Naive thymus-derived CD4-positive, alpha-beta T cell (primary cell): ENCODE results near the gene EPAS1. TPM values are rescaled to one million over a fixed set of nuclear protein-coding genes. Genes with fewer than 3 reads are reported as not detected.

Experiments
- ATAC-seq: fragments of 150-1000 bp; cut with Tn5 transposase; 2 replicates; pipeline ENCODE4 v1.10.0; 2021; ENCODE audit warnings: mild to moderate bottlenecking, moderate library complexity
- CTCF ChIA-PET: fragments of 350-600 bp; sonication (Branson Sonifier 250); formaldehyde crosslinking; loops from one replicate; lab custom pipeline; 2021; ENCODE audit warnings: antibody characterized with exemption; lab: Charles Lee
- POLR2A ChIA-PET: fragments of 350-600 bp; sonication (Branson Sonifier 250); formaldehyde crosslinking; loops from one replicate; lab custom pipeline; 2021; ENCODE audit warnings: antibody characterized with exemption, inconsistent platforms; lab: Charles Lee
- DNase-seq, 9 donors: peaks; one replicate each; pipeline versions ENCODE4 v3.0.0 to v3.0.0-alpha.2; 2020 to 2022; ENCODE audit warnings: mixed read lengths in 1 of 9
- H3K27ac ChIP-seq: one replicate; pipeline ENCODE4 v1.7.0; 2013; ENCODE audit warnings: mild to moderate bottlenecking, low read depth, low read length, moderate library complexity
- H3K27me3 ChIP-seq, 2 donors: one replicate each; pipeline ENCODE4 v1.7.0; 2013; ENCODE audit warnings: low read length in 2 of 2, mild to moderate bottlenecking in 2 of 2, moderate library complexity in 2 of 2; ENCODE audit not compliant: control insufficient read depth in 2 of 2, insufficient read depth in 2 of 2
- H3K36me3 ChIP-seq, 3 experiments: 1 replicate in 2 of 3; 2 replicates in 1 of 3; pipeline ENCODE4 v1.7.0; 2013; ENCODE audit warnings: low read length in 3 of 3, mild to moderate bottlenecking in 3 of 3, moderate library complexity in 1 of 3; ENCODE audit not compliant: insufficient read depth in 3 of 3, control insufficient read depth in 2 of 3
- H3K4me1 ChIP-seq, 2 donors: one replicate each; pipeline ENCODE4 v1.7.0; 2013; ENCODE audit warnings: low read length in 2 of 2, mild to moderate bottlenecking in 2 of 2, moderate library complexity in 1 of 2; ENCODE audit not compliant: control insufficient read depth in 2 of 2, insufficient read depth in 2 of 2
- H3K4me3 ChIP-seq: 2 replicates; pipeline ENCODE4 v1.7.0; 2013; ENCODE audit warnings: mild to moderate bottlenecking, low read length
- H3K9me3 ChIP-seq, 3 experiments: 1 replicate in 2 of 3; 2 replicates in 1 of 3; pipeline ENCODE4 v1.7.0; 2013; ENCODE audit warnings: low read length in 3 of 3; ENCODE audit not compliant: control insufficient read depth in 2 of 3
- H3K27ac Mint-ChIP-seq, 9 donors: one replicate each; pipeline ENCODE4 v1.8.0; 2020 to 2022; ENCODE audit warnings: mixed read lengths in 9 of 9, mild to moderate bottlenecking in 8 of 9, moderate library complexity in 5 of 9, inconsistent platforms in 2 of 9
- H3K27me3 Mint-ChIP-seq, 5 donors: one replicate each; pipeline ENCODE4 v1.8.0; 2021 to 2022; ENCODE audit warnings: mixed read lengths in 5 of 5, mild to moderate bottlenecking in 1 of 5
- H3K36me3 Mint-ChIP-seq, 5 donors: one replicate each; pipeline ENCODE4 v1.8.0; 2020 to 2022; ENCODE audit warnings: mixed read lengths in 5 of 5, mild to moderate bottlenecking in 3 of 5, inconsistent platforms in 1 of 5
- H3K4me1 Mint-ChIP-seq, 7 donors: one replicate each; pipeline ENCODE4 v1.8.0; 2020 to 2022; ENCODE audit warnings: mixed read lengths in 7 of 7, mild to moderate bottlenecking in 3 of 7, inconsistent platforms in 1 of 7
- H3K4me3 Mint-ChIP-seq, 10 donors: one replicate each; pipeline ENCODE4 v1.8.0; 2020 to 2022; ENCODE audit warnings: mild to moderate bottlenecking in 10 of 10, mixed read lengths in 10 of 10, moderate library complexity in 6 of 10, inconsistent platforms in 2 of 10
- H3K9me3 Mint-ChIP-seq, 11 donors: one replicate each; pipeline ENCODE4 v1.8.0; 2020 to 2022; ENCODE audit warnings: mixed read lengths in 11 of 11, mild to moderate bottlenecking in 4 of 11, inconsistent platforms in 1 of 11, moderate library complexity in 1 of 11
- intact Hi-C, 2 donors: fragments of 100-400 bp; cut with micrococcal nuclease; formaldehyde crosslinking; loops; one replicate each; pipeline ENCODE4 v1.15.1; 2023
- polyA plus RNA-seq, 2 donors: library from polyadenylated mRNA; unstranded; fragments of 300-500 nt; fragmentation: Illumina TruSeq; gene quantifications; one replicate each; pipeline ENCODE4 v1.2.3, GENCODE V29; 2021
- total RNA-seq, 6 experiments: library from RNA in 5 of 6; stranded (reverse) in 5 of 6; gene quantifications; 1 replicate in 5 of 6; 2 replicates in 1 of 6; pipeline ENCODE4 v1.2.3 and lab custom pipeline; 2021 to 2026

Gene EPAS1
- total and polyA plus RNA-seq, 7 experiments from 2014 or later = 0.18 to 17.0 (median 4.7) TPM; not detected in 1

- no peaks in the 10 kb centered on the region for H3K36me3 ChIP-seq
- H3K4me1 Mint-ChIP-seq = no peaks in the 10 kb centered on the region
- H3K4me3 ChIP-seq = no peak overlapping the region
- H3K27ac ChIP-seq = no peak overlapping the region
- H3K9me3 ChIP-seq = no peaks in the 10 kb centered on the region
- ATAC-seq (no peak), DNase-seq (peak in 1 of 9 donors; percentile 15)
- no peaks in the 10 kb centered on the region for H3K4me1 ChIP-seq
- no peaks in the 10 kb centered on the region for H3K36me3 Mint-ChIP-seq
- no peaks in the 10 kb centered on the region for H3K9me3 Mint-ChIP-seq
- no peak overlapping the region for H3K4me3 Mint-ChIP-seq
- ChIA-PET POLR2A (no interaction called here), CTCF (interaction anchor here (1.3 kb wide), 1 partner anchor 11 kb away, joined by 3 read pairs; no protein-coding TSS in a partner anchor)
- H3K27me3 ChIP-seq = no peaks in the 10 kb centered on the region
- H3K27ac Mint-ChIP-seq = no peak overlapping the region
- intact Hi-C loops = no loop called here
- H3K27me3 Mint-ChIP-seq = no peaks in the 10 kb centered on the region
Observed at GRCh38 chr2:46377666-46378560, 80.7 kb downstream of the EPAS1 start.

GRCh38 chr2:46378616-46379015, 81.4 kb downstream of the EPAS1 start:
- H3K27ac Mint-ChIP-seq = no peak overlapping the region

GRCh38 chr2:46379213-46380037, 82.2 kb downstream of the EPAS1 start:
- H3K4me3 ChIP-seq = no peak overlapping the region
- H3K36me3 ChIP-seq = no peaks in the 10 kb centered on the region
- POLR2A ChIA-PET = no interaction called here
- Mint-ChIP-seq H3K36me3 (no peaks in the 10 kb centered on the region), H3K27ac (no peak overlapping the region), H3K4me1 (no peaks in the 10 kb centered on the region), H3K4me3 (no peak overlapping the region), H3K27me3 (no peaks in the 10 kb centered on the region), H3K9me3 (no peaks in the 10 kb centered on the region)
- ATAC-seq (no peak), DNase-seq (peak in 1 of 9 donors; percentile 2)
- intact Hi-C loops = no loop called here
- no peaks in the 10 kb centered on the region for H3K9me3 ChIP-seq
- H3K27me3 ChIP-seq = no peaks in the 10 kb centered on the region
- no peak overlapping the region for H3K27ac ChIP-seq
- no peaks in the 10 kb centered on the region for H3K4me1 ChIP-seq
- CTCF ChIA-PET = interaction anchor here (1.3 kb wide), 1 partner anchor 13 kb away, joined by 3 read pairs; no protein-coding TSS in a partner anchor

More at GRCh38 chr2:46378616-46379015, 81.4 kb downstream of the EPAS1 start:
- H3K4me3 Mint-ChIP-seq = no peak overlapping the region
- no peaks in the 10 kb centered on the region for H3K9me3 Mint-ChIP-seq
- no peaks in the 10 kb centered on the region for H3K36me3 Mint-ChIP-seq
- H3K36me3 ChIP-seq = no peaks in the 10 kb centered on the region
- no peak overlapping the region for H3K4me3 ChIP-seq
- H3K4me1 Mint-ChIP-seq = no peaks in the 10 kb centered on the region
- H3K9me3 ChIP-seq = no peaks in the 10 kb centered on the region
- H3K4me1 ChIP-seq = no peaks in the 10 kb centered on the region
- ChIA-PET POLR2A (no interaction called here), CTCF (interaction anchor here (1.3 kb wide), 1 partner anchor 12 kb away, joined by 3 read pairs; no protein-coding TSS in a partner anchor)
- no peak for ATAC-seq
- intact Hi-C loops = no loop called here
- H3K27ac ChIP-seq = no peak overlapping the region
- H3K27me3 ChIP-seq = no peaks in the 10 kb centered on the region
- H3K27me3 Mint-ChIP-seq = no peaks in the 10 kb centered on the region
- no peak for DNase-seq

GRCh38 chr2:46380038-46380940, 83.1 kb downstream of the EPAS1 start:
- intact Hi-C loops = no loop called here
- Histone ChIP-seq H3K36me3 (no peaks in the 10 kb centered on the region), H3K27me3 (no peaks in the 10 kb centered on the region), H3K4me3 (no peak overlapping the region), H3K27ac (no peak overlapping the region), H3K9me3 (no peaks in the 10 kb centered on the region), H3K4me1 (no peaks in the 10 kb centered on the region)
- Mint-ChIP-seq H3K36me3 (no peaks in the 10 kb centered on the region), H3K4me1 (no peaks in the 10 kb centered on the region), H3K4me3 (no peak overlapping the region), H3K9me3 (no peaks in the 10 kb centered on the region), H3K27me3 (no peaks in the 10 kb centered on the region), H3K27ac (no peak overlapping the region)
- CTCF ChIA-PET = interaction anchor here (0.9 to 1.4 kb wide), 2 partner anchors 8 to 12 kb away, joined by 3 to 6 read pairs; no protein-coding TSS in a partner anchor
- no peak for ATAC-seq
- POLR2A ChIA-PET = no interaction called here
- peak in 1 of 9 donors; percentile 16 for DNase-seq

GRCh38 chr2:46381263-46381849, 84.1 kb downstream of the EPAS1 start:
- Mint-ChIP-seq H3K27ac (peak overlapping the region in 1 of 9 donors; percentile 3), H3K4me1 (no peaks in the 10 kb centered on the region), H3K27me3 (no peaks in the 10 kb centered on the region), H3K4me3 (no peak overlapping the region), H3K36me3 (no peaks in the 10 kb centered on the region), H3K9me3 (no peaks in the 10 kb centered on the region)
- ATAC-seq (no peak), DNase-seq (peak in 1 of 9 donors; percentile 17)
- CTCF ChIA-PET = interaction anchor here (1.4 kb wide), 1 partner anchor 11 kb away, joined by 6 read pairs; no protein-coding TSS in a partner anchor
- no peak overlapping the region for H3K4me3 ChIP-seq
- no peaks in the 10 kb centered on the region for H3K4me1 ChIP-seq
- no peak overlapping the region for H3K27ac ChIP-seq
- no peaks in the 10 kb centered on the region for H3K9me3 ChIP-seq
- intact Hi-C loops = no loop called here
- H3K36me3 ChIP-seq = no peaks in the 10 kb centered on the region
- no peaks in the 10 kb centered on the region for H3K27me3 ChIP-seq
- POLR2A ChIA-PET = no interaction called here

GRCh38 chr2:46381871-46382270, 84.7 kb downstream of the EPAS1 start:
- H3K36me3 Mint-ChIP-seq = no peaks in the 10 kb centered on the region
- CTCF ChIA-PET = no interaction called here
- no peaks in the 10 kb centered on the region for H3K9me3 Mint-ChIP-seq
- no peak overlapping the region for H3K27ac ChIP-seq
- POLR2A ChIA-PET = no interaction called here
- no peaks in the 10 kb centered on the region for H3K4me1 ChIP-seq
- ATAC-seq (no peak), DNase-seq (peak in 1 of 9 donors; percentile 15)
- H3K27me3 Mint-ChIP-seq = no peaks in the 10 kb centered on the region
- H3K4me3 Mint-ChIP-seq = no peak overlapping the region
- intact Hi-C loops = no loop called here
- H3K4me1 Mint-ChIP-seq = peaks cover 0 to under 1% (median 0%) of the 10 kb centered on the region in 7 donors
- H3K9me3 ChIP-seq = no peaks in the 10 kb centered on the region
- H3K27ac Mint-ChIP-seq = no peak overlapping the region
- H3K36me3 ChIP-seq = no peaks in the 10 kb centered on the region
- H3K27me3 ChIP-seq = no peaks in the 10 kb centered on the region
- no peak overlapping the region for H3K4me3 ChIP-seq
